ENCODE measurements around the gene HOXD3.
A peak's percentile ranks its signal among the peaks of the same experiment; 100 is the strongest.

HOXD3 gene

DNA sequence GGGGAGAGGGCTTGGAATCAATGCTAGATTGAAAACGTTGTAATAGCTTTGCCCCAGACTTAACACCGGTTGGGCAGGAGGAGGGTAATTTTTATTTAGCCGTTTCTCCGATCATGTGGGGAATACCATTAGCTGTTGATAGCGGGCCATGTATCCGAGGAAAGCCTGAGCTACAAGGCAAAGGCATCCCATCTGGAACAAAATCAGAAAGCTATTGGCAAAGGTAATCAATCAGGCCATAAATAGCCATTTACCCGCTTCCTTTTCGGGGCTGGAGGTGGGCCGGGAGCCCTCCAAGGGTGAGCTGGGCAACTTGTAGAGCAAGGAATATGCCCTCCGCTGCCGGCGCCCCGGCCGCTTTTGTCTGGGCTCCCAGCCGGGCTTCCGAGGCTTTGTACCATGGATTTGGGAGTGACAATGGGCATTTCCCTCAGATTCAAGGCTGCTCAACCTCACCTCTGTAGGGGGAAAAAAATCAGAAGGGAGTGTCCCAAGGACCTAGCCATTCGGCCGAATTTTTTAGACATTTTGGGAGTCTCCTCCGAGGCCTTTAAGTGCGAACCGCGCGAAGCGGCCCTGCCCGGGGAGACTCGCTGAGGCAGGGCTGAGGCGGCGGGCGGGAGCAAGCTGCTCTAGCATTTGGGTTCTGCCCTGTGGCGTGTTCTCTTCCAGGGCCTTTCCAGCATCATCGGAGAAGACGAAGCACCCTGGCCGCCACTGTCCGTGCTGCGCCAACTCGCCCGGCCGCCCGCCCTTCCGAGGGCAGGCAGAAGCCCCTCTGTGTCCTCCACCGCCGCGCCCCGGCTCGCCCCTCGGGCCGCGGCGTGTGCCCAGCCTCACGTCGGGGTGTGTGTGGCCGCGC, 35.7 kb upstream of the HOXD3 start:
- no peak for DNase-seq

DNA sequence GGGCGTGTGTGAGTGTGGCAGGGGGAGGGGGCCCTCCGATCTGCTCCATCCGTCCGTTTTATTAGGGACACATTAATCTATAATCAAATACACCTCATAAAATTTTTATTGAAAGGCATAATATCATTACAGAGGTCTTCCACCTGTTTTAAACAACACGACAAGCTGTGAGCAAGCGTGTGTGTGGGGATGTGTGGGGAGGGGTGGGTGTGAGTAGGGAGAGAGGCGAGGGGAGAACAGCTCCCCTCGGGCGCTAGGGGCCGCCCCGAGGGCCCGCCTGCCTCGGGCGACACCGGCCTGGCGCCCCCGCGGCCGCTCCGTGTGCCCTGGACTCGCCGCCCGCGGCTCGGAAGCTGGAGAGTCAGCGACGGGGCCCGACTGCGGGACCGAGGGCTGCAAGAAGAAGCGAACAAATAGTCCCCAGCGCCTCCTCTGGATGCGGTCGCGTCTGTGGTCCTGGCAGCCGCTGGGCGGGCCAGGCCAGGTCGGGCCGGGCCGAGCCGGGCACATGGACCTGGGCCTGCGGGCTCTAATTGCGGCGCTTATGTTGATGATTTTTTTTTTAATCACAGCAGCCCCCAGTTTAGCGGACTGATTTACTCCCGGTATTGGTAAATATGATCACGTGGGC, 34.9 kb upstream of the HOXD3 start:
- no peak for DNase-seq

DNA sequence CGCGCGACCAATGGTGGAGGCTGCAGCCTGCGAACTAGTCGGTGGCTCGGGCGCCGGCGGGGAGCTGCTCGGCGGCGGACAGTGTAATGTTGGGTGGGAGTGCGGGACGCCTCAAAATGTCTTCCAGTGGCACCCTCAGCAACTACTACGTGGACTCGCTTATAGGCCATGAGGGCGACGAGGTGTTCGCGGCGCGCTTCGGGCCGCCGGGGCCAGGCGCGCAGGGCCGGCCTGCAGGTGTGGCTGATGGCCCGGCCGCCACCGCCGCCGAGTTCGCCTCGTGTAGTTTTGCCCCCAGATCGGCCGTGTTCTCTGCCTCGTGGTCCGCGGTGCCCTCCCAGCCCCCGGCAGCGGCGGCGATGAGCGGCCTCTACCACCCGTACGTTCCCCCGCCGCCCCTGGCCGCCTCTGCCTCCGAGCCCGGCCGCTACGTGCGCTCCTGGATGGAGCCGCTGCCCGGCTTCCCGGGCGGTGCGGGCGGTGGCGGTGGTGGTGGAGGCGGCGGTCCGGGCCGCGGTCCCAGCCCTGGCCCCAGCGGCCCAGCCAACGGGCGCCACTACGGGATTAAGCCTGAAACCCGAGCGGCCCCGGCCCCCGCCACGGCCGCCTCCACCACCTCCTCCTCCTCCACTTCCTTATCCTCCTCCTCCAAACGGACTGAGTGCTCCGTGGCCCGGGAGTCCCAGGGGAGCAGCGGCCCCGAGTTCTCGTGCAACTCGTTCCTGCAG, 34.3 kb upstream of the HOXD3 start, which contains the start of gene HOXD9:
TSS of gene HOXD9 (plus strand) at position 37 of the 728 bp plus-strand sequence. CDS start at position 87, 50 bp downstream.
- DNase-seq: no peak

DNA sequence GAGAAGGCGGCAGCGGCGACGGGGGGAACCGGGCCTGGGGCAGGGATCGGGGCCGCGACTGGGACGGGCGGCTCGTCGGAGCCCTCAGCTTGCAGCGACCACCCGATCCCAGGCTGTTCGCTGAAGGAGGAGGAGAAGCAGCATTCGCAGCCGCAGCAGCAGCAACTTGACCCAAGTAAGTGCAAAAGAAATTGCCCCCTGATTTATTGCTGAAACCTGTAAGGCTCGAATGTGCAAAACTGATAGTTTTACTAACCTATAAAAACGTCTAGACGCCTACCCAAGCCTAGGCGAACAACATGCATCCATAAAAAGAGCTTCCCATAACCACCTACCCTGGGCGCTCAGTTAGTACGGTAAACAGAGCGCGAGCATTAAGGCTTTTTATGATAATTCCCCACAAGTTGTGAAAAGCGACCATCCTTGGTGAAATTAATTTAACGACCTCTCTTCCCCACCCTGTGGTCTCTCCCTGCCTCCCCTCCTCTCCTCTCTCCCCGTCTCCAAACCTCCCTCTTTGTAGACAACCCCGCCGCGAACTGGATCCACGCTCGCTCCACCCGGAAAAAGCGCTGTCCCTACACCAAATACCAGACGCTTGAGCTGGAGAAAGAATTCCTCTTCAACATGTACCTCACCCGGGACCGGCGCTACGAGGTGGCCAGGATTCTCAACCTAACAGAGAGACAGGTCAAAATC, 33.5 kb upstream of the HOXD3 start:
- DNase-seq: no peak

DNA sequence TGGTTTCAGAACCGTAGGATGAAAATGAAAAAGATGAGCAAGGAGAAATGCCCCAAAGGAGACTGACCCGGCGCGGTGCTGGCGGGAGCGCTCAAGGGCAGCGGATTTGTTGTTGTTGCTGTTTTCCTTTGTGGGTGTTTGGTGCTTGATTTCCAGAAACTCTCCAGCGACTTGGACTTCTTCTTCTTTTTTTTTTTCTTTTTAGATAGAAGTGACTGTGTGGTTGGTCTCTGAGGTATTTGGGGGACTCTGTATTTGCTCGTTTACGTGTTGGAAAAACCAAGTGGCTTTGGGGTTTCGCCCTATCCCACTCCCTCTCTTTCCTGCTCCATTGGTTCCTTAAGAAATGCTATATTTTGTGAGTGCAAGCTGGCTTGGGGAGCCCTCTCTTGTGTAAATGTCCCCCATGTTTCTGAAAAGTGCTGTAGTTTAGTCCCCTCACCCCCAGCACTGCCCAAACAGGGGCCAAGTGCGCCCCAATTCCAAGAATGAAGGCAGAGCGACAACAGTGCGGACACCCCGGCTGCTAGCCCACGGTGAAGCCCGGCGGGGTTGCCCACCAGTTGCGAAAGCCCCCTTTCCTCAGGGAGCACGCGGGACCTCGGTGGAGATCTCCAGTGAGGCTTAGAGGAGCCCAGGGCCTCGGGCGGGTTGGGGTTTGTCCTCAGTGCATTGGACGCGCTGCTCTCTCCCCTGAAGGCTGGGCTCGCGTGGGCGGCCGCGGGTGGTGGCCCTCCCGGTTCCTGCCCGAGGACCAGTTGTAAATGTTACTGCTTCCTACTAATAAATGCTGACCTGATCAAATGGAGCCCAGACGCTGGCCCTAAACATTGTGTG, 32.8 kb upstream of the HOXD3 start:
- no peak for DNase-seq

DNA sequence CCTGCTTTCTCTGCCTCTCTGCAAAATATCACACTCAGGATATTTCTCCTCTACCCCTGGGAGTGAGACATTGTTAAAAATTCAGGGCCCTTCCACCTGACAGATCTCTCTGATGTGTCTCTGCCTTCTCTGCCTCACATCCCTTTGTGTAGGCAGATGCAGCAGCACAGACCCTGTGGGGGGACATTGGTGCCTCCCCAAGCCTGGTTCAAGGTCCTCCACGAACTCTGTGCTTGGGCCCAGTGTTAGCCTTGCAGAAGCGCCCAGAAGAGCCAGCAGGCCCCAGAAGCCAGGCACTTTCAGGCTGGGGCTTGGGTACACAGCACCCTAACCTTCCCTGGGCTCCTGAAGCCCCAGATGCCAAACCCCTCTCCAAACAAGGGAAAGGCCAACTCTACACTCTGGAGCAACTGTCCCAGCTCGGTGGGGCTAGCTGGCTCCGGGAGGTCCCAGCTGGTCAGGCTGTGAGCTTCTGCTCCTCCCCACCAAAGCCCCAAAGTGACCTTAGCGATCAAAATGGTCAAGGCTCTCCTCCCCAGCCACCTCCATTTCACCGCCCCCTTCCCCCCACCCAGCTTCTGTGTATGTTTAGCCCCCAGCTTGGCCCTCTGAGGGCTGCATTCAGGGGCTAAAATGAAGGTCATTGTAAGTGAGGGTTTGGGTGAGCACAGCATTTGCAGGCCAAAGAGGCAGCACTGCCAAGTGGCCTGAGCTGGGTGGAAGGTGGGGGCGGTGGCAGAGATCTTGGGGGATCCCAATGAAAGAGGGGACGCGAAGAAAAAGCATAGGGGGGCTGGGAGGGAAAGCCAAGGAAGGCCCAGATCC, 31.9 kb upstream of the HOXD3 start:
- no peak for DNase-seq

DNA sequence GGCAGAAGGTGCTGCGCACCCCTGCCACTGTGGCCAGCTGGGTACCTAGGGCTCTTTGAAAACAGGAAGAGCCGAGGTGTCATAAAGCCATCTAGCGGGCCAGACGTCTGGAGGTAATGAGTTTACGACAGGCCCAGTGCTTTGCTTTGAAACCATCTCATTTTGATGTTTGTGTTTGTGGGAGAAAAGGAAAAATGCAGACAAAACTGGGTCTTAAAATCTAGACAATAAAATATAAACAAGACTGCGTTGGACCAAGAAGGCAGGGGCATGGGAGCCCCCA, 31.4 kb upstream of the HOXD3 start:
- no peak for DNase-seq

DNA sequence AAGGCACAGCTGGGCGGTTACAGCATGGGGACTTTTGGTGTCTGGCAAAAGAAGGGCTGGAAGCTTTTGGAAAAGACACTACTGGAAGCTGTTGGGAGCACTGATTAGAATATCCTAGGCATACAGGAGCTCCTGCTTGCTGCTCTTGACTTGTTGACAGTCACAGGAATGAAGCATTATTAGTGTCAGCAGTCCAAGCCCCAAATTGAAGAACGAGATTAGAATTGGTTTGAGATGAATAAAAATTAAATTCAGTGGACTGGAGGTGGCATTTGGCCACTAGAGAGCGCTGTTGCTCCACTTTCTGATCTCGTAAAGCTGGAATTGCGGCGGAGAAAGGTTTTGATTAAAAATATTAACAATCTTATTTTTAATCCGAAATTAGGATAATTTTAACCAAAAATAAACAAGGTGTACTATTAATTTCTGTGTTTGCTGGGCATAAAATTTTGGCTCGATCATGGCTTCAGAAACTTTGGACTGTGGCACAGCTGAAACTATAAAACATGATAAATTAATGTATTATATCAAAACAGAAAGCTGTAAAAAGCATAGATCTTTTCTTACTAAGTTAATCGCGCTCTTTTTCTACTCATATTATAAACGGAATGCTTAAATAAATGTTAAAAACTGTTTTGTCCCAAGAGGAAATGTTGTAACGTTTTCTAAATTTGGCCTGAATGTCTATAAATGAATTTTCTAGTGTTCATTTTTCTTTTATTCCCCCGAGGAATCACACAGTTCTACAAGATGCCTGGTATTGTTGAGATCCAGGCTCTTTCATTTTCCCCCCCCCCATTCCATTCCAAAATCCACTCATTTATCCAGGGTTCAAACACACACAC, 30.0 kb upstream of the HOXD3 start:
- DNase-seq: peak; percentile 42 to 81

DNA sequence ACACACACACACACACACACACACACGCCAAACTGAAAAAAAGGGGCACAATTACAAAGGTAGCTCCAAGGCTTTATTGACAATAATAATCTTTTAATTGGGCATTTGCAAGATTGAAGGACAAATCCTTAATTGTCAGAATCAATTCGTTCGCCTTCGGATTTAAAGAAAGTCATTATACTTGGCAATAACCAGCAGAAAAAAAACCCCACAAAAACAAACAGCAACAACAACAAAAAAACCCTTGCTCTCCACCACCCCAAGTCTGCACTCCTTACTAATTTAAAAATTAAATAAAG, 29.4 kb upstream of the HOXD3 start:
- DNase-seq: no peak

DNA sequence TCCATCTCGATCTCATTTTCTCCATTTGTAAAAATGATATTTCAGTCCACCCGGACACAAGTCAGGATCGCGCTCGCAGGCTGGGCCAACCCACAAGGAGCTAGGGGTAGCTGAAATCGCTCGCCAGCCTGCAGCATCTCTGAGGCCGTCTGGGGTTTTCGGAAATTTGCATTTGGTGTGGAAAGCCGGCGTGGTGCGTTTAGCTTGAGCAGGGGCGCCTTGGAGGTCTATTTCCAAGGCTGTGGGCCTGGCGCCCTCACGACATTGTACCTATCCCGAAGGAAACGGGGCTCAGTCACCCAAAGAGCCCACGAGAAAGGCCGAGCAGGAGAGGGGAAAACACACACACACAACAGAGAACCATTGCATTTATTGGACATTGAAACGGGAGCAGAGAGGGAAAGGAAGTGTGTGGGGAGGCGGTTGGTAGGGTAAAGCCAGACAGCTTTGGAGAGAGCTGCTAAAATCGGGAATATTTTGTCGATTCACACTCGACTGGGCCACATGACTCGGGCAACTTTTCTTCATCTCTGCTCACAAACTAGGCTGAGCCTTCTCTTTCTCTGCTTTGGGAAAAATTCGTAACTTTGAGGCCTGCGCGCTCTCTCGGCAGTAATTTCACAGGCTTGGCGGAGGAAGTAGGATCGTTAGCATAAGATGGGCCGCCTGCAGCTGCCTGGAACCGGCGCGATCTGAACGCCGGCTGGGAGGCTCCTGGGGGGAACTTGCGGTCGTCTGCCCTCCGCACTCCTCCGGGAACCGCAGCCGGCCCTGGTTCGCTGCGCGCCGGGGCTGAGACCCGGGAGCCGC, 28.7 kb upstream of the HOXD3 start:
- peak; percentile 91 to 95 for DNase-seq

DNA sequence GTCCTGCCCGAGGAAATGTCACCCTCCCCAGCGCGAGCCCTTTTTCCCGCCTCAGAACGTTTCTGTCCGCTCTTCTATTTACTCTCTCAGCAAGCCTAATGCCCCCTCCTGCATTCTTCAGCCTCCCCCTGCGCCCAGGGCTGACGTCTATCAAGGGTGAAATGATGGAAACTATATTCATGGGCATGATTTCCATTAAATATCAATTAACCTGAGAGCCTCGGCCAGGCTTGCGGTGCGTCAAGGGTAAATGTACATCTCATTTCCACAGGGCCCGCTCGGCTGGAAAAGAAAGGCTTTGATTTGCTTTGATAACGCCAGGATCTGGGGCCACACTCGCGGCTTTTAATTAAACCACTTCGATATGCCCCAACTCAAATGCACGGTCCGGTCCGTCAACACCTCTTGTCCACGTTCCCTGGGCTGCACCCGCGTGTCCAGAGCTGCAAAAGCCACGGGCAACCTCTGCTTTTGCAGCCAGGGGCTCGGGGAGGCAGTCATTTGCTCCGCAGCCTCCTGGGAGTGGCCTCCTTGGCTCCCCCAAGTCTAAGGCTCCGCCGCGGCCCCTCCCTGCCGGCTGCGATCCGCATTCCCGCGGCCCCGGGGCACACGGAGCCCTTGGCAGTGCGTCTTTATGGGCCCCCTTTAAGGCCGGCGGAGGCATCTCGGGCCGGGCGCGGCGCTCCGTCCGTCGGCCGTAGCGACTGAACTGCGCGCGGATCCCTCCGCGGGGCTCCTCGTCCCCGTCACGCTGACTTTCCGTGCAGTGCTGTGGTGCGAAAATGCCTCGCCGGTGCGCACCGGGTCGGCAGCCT, 27.9 kb upstream of the HOXD3 start, which contains the start of gene HOXD8:
TSS of gene HOXD8 (plus strand) at position 724 of the 815 bp plus-strand sequence. CDS start 662 bp downstream, outside the sequence.
- DNase-seq: peak; percentile 74 to 90

DNA sequence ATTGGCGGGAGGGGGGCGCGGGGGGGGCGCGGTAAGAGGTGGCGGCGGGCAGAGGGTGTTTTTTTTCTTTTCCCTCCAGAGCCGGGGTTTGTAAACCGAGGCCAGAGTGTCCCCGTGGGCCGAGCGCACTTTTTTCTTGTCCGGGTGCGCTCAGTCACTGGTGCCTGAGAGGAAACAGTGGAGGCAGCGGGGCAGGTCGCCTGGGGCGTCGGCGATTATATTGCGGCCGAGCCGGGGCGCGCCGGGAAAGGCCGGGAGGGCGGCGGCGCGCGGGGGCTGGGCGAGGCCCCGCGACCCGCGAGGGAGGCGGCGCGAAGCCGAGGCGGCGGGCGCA, 27.3 kb upstream of the HOXD3 start:
- DNase-seq: peak in 1 of 2 experiments; percentile 86

DNA sequence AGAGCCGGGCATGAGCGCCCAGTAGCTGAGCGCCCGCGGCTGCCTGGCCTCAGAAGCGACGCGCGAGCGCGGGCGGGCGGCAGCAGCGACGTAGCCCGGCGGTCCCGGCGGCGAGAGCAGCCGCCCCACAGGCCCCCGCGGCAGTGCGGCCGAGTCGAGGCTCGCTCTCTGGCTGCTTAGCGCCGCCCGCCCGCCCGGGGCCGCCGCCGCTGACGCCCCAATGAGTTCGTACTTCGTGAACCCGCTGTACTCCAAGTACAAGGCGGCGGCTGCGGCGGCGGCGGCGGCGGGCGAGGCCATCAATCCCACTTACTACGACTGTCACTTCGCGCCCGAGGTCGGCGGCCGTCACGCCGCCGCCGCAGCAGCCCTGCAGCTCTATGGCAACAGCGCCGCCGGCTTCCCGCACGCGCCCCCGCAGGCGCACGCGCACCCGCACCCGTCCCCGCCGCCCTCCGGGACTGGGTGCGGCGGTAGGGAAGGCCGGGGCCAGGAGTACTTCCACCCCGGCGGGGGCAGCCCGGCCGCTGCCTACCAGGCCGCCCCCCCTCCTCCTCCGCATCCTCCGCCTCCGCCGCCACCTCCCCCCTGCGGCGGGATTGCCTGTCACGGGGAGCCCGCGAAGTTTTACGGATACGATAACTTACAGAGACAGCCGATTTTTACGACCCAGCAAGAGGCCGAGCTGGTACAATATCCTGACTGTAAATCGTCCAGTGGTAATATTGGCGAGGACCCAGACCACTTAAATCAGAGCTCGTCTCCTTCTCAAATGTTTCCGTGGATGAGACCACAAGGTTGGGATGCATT, 26.8 kb upstream of the HOXD3 start:
- peak; percentile 34 to 90 for DNase-seq

DNA sequence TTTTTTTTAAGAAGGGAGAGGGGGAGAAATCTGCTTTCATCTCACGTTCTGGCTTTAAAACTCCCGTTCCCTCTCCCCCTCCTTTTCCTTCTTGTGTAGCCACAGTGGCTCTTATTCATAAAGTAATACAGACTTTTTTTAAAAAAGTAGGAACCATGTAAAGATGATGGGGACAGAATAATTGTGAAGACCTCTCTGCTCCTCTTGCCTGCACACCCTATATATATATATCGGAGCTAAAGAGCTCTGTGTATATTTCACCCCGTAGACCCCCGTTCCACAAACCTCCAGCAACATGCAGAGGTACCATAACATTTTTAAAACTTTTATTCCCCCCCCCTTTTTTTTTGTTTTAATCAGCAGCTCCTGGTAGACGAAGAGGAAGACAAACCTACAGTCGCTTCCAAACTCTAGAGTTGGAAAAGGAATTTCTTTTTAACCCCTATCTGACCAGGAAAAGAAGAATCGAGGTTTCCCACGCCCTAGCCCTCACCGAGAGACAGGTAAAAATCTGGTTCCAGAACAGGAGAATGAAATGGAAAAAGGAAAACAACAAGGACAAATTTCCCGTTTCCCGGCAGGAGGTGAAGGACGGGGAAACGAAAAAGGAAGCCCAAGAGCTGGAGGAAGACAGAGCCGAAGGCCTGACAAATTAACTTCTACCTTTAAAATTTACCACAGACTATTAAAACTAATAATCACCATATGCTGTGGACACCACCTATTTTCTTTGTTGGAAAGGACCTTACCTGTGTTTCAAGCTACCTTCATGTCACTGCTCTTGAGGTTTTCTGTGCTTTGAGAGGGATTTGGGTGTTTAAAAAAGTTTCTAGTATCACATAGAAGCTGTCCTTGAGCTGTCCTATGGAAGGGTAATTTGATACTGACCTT, 25.9 kb upstream of the HOXD3 start:
- DNase-seq: peak; percentile 34 to 66

DNA sequence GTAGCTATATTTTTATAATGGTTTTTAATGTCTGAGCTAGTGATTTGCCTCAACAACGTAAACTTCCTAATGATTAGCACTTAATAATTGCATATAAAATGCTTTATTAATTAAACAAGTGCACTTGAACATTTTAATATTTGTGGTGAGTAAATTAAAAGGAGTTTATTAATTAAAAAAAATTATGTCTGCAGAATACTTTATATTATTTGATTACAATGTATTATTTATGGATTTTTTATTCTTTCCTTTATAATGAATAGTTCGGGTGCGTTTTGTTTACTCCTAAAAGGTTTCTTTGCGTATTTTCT, 25.3 kb upstream of the HOXD3 start:
- no peak for DNase-seq

DNA sequence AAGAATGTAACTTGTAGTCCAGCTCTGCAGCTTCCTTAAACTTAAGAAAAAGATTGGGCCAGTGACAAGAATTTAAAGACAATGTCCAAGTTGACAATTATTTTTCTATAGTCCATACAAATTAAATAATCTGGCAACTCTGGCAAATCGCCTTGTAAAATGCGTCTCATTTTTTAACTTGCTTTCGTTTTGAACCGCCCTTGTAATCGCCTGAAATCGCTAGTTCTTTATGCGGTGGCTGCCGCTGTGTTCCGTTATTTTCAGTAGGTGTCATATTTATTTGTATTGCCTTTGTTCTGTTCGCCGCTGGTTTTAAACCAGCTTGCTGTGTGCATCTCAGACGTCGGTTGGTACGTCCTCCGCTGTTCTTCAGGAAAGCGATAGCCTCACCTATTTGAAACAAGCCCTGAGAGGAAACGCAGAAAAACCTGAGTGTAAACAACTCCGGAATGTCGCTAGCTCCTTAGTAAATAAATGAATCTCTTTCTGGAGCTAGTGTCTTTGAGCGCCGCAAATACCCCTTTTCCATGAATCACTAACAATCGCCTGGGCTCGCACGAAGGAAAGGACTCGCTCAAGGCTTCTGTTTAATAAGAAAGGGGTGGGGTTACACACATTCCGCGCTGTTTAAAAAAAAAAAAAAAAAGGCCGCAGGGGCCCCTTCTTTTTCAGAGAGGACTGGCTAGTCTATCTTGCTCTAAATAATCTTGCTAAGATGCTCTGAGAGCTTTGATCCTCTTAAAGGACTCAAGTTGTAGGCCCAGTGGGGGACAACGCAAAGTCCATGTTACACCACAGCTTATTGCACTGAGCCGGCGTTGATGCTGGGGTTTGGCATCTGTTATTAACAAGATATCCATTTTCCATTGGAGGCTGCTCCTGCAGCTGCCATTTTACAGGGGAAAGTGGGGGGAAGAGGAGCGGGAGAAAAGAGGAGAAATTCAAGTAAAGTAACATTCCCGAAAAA, 24.6 kb upstream of the HOXD3 start:
- peak; percentile 66 to 75 for DNase-seq

All from NCI-H526 (cell line).